SH-SY5Y (cell line): ENCODE results near the gene WNK1.

Experiments
- GATA2 ChIP-seq: IDR thresholded peaks from 2 replicates; pipeline ENCODE4 v1.6.1; 2011; ENCODE audit warnings: mild to moderate bottlenecking, low read depth, low read length
- GATA3 ChIP-seq: IDR thresholded peaks from 2 replicates; pipeline ENCODE4 v1.6.1; 2011; ENCODE audit warnings: low read depth, mild to moderate bottlenecking, low read length, moderate library complexity

WNK1 gene

GRCh38 chr12:896031-896430 lies 143.7 kb downstream of the WNK1 start:
- no peak for TF ChIP-seq GATA2
- no peak for TF ChIP-seq GATA3

- TF ChIP-seq GATA2 (peak; percentile 35; the same call in 1 of the 2 replicates), GATA3 (no peak)
These were observed 145.0 kb downstream of the WNK1 start for GRCh38 chr12:897386-897785.

- TF ChIP-seq GATA2 (no peak), GATA3 (no peak)
These were observed 150.2 kb downstream of the WNK1 start for GRCh38 chr12:902581-902980.

- TF ChIP-seq GATA3, result no peak
- no peak for TF ChIP-seq GATA2
These were observed 150.7 kb downstream of the WNK1 start for GRCh38 chr12:903055-903454.

GRCh38 chr12:904010-904414 lies 151.6 kb downstream of the WNK1 start:
- TF ChIP-seq GATA2 (peak; percentile 26; the same call in 1 of the 2 replicates), GATA3 (no peak)

GRCh38 chr12:905261-906031 lies 153.1 kb downstream of the WNK1 start:
- no peak for TF ChIP-seq GATA2
- no peak for TF ChIP-seq GATA3

GRCh38 chr12:906062-906585 lies 153.7 kb downstream of the WNK1 start:
- TF ChIP-seq GATA3 (no peak), GATA2 (no peak)

- no peak for TF ChIP-seq GATA2
- TF ChIP-seq GATA3, result no peak
These were observed 155.2 kb downstream of the WNK1 start for GRCh38 chr12:907413-908185.

GRCh38 chr12:909861-910260 lies 157.5 kb downstream of the WNK1 start:
- no peak for TF ChIP-seq GATA2
- TF ChIP-seq GATA3, result no peak

- TF ChIP-seq GATA2, result no peak
- TF ChIP-seq GATA3, result no peak
These were observed 158.0 kb downstream of the WNK1 start for GRCh38 chr12:910416-910815.

GRCh38 chr12:911191-911826 lies 158.9 kb downstream of the WNK1 start:
- TF ChIP-seq GATA2, result no peak
- no peak for TF ChIP-seq GATA3

- no peak for TF ChIP-seq GATA3
- TF ChIP-seq GATA2, result no peak
These were observed 160.3 kb downstream of the WNK1 start for GRCh38 chr12:912466-913235.

GRCh38 chr12:913919-914698 lies 161.7 kb downstream of the WNK1 start:
- no peak for TF ChIP-seq GATA2
- no peak for TF ChIP-seq GATA3
